Memory B cell (primary cell): ENCODE results near the gene NUMA1.

Experiments
- ATAC-seq: fragments of 150-1000 bp; cut with Tn5 transposase; 2 replicates; pipeline ENCODE4 v1.10.0; 2021; ENCODE audit warnings: low read depth, mild to moderate bottlenecking, moderate library complexity
- DNase-seq, 2 donors: peaks; one replicate each; pipeline ENCODE4 v3.0.0; 2022; ENCODE audit warnings: low spot score in 2 of 2
- H3K27ac Mint-ChIP-seq: one replicate; pipeline ENCODE4 v1.8.0; 2022; ENCODE audit warnings: mild to moderate bottlenecking, moderate library complexity, mixed read lengths
- H3K27me3 Mint-ChIP-seq: one replicate; pipeline ENCODE4 v1.8.0; 2022; ENCODE audit warnings: mixed read lengths
- H3K36me3 Mint-ChIP-seq: one replicate; pipeline ENCODE4 v1.8.0; 2022; ENCODE audit warnings: mild to moderate bottlenecking, mixed read lengths
- H3K4me1 Mint-ChIP-seq: one replicate; pipeline ENCODE4 v1.8.0; 2022; ENCODE audit warnings: mixed read lengths
- H3K4me3 Mint-ChIP-seq: one replicate; pipeline ENCODE4 v1.8.0; 2022; ENCODE audit warnings: mild to moderate bottlenecking, moderate library complexity, mixed read lengths
- H3K9me3 Mint-ChIP-seq: one replicate; pipeline ENCODE4 v1.8.0; 2022; ENCODE audit warnings: mixed read lengths

The NUMA1 gene

DNA sequence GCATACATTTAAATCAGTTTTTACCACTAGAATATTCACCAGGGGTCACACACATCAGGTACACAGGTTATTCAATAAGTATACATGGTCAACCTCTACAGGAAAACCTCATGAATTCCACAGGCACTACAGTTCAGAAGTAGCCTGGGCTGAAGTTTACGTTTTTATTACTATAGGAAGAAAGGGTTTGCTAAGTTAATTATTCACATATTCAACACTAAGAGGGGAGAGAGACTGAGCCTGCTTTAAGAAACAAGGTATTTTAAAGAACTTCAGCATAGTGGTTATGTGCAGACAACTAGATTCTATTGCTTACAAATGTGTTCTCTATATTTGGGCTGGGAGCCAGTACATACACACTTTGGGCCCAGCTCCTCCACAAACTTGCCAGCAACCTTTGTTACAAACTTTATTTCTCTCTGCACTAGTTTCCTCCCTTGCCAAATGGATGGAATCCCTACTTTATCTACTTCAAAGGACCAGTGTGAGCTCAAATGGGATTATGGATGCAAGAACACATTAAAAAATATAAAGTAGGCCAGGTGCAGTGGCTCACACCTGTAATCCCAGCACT is 49.8 kb downstream of the NUMA1 start:
- H3K4me3 Mint-ChIP-seq: no peak overlapping the region
- ATAC-seq: no peak
- no peaks in the 10 kb centered on the region for H3K9me3 Mint-ChIP-seq
- peak overlapping the region; percentile 21 for H3K27ac Mint-ChIP-seq
- H3K4me1 Mint-ChIP-seq: peaks cover 23% of the 10 kb centered on the region
- no peaks in the 10 kb centered on the region for H3K27me3 Mint-ChIP-seq
- DNase-seq: no peak
- peaks cover 23% of the 10 kb centered on the region for H3K36me3 Mint-ChIP-seq

DNA sequence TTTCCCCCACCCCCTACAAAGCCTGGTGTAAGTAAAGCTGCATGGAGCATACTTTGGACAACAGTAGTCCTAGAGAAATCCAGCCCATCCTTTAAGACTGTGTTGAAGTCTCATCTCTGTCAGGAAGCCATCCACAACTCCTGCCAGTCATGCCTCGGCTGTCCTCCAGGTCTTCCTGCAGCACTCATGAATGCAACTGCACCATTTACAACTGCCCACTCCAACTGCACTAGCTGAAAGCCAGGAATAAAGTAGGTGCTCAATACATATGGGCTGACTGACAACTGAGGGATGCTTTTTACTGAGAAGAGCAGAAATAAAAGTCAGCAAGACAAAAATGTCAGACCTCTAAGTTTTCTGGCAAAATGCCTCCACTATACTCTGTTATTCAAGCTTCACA is 54.3 kb downstream of the NUMA1 start:
- Mint-ChIP-seq H3K27ac (peak overlapping the region; percentile 65), H3K4me1 (peaks cover 24% of the 10 kb centered on the region), H3K27me3 (no peaks in the 10 kb centered on the region), H3K4me3 (no peak overlapping the region), H3K9me3 (no peaks in the 10 kb centered on the region), H3K36me3 (peaks cover 25% of the 10 kb centered on the region)
- DNase-seq: no peak
- no peak for ATAC-seq

- peaks cover 28% of the 10 kb centered on the region for H3K36me3 Mint-ChIP-seq
- peaks cover 21% of the 10 kb centered on the region for H3K4me1 Mint-ChIP-seq
- DNase-seq (no peak), ATAC-seq (no peak)
- no peaks in the 10 kb centered on the region for H3K27me3 Mint-ChIP-seq
- H3K9me3 Mint-ChIP-seq: no peaks in the 10 kb centered on the region
- no peak overlapping the region for H3K4me3 Mint-ChIP-seq
- H3K27ac Mint-ChIP-seq: no peak overlapping the region
Observed at GRCh38 chr11:72024069-72024754, 56.1 kb downstream of the NUMA1 start.

- Mint-ChIP-seq H3K36me3 (peaks cover 25% of the 10 kb centered on the region), H3K4me1 (peaks cover 17% of the 10 kb centered on the region), H3K9me3 (no peaks in the 10 kb centered on the region), H3K4me3 (no peak overlapping the region), H3K27ac (no peak overlapping the region), H3K27me3 (no peaks in the 10 kb centered on the region)
- no peak for ATAC-seq
- no peak for DNase-seq
Observed at GRCh38 chr11:72023335-72023734, 57.0 kb downstream of the NUMA1 start.

- Mint-ChIP-seq H3K4me1 (peaks cover 3% of the 10 kb centered on the region), H3K27ac (peak overlapping the region; percentile 21), H3K9me3 (no peaks in the 10 kb centered on the region), H3K36me3 (peaks cover 55% of the 10 kb centered on the region), H3K4me3 (no peak overlapping the region), H3K27me3 (no peaks in the 10 kb centered on the region)
- no peak for DNase-seq
- no peak for ATAC-seq
Observed at GRCh38 chr11:72018171-72018570, 62.2 kb downstream of the NUMA1 start.

GRCh38 chr11:72015511-72016061 is 64.8 kb downstream of the NUMA1 start:
- H3K36me3 Mint-ChIP-seq: peaks cover 59% of the 10 kb centered on the region
- peaks cover 3% of the 10 kb centered on the region for H3K4me1 Mint-ChIP-seq

GRCh38 chr11:72014761-72015320 is 65.5 kb downstream of the NUMA1 start:
- peaks cover 3% of the 10 kb centered on the region for H3K4me1 Mint-ChIP-seq
- peaks cover 53% of the 10 kb centered on the region for H3K36me3 Mint-ChIP-seq
- no peak overlapping the region for H3K4me3 Mint-ChIP-seq
- H3K27me3 Mint-ChIP-seq: no peaks in the 10 kb centered on the region
- H3K27ac Mint-ChIP-seq: no peak overlapping the region
- no peaks in the 10 kb centered on the region for H3K9me3 Mint-ChIP-seq
- DNase-seq: no peak
- no peak for ATAC-seq

More at GRCh38 chr11:72015511-72016061, 64.8 kb downstream of the NUMA1 start:
- Mint-ChIP-seq H3K27ac (peak overlapping the region; percentile 35), H3K4me3 (no peak overlapping the region), H3K9me3 (no peaks in the 10 kb centered on the region), H3K27me3 (no peaks in the 10 kb centered on the region)
- no peak for DNase-seq
- ATAC-seq: no peak

DNA sequence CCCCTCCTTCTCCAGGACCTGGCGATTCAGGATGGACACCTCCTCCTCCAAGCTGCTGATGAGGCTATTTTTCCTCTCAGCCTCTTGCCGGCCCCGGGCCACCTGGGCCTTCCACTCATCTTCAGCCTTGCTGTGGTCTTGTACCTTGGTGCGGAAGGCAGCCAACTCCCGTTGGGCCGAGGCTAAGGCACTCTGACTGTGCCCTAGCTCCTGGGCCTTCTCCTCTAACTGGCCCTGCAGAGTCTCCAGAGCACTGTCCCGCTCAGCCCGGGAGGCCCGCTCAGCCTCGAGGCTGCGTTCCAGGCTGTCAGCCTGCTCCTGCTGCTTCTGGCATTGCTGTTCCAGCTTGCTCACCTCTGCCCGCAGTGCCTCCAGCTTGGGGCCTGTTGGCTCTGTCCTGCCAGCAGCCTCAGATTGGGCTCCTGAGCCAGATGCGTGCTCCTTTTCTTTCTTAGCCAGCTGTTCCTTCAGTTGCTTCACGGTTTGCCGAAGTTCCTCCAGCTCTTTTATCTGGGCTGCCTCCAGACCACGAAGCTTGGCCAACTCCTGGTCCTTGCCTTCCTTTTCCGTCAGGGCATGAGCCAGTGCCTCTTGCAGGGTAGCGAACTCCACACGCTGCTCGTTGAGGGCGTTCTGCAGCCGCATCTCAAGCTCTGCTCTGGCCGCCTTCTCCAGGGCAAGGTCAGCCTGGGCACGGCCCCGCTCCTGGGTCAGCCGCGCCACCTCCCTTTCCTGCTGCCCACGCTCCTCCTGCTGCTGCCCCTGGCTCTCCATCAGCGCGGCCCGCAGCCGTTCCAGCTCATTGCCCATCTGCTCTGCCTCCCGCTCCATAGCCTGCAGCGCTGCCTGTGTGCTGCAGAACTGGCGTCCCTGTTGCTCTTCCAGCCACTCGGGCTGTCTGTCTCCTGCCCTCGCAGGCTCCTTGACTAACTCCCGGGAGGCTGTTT is 66.3 kb downstream of the NUMA1 start:
- Mint-ChIP-seq H3K4me3 (no peak overlapping the region), H3K27ac (no peak overlapping the region), H3K4me1 (peaks cover 3% of the 10 kb centered on the region), H3K9me3 (no peaks in the 10 kb centered on the region), H3K36me3 (peaks cover 55% of the 10 kb centered on the region), H3K27me3 (no peaks in the 10 kb centered on the region)
- ATAC-seq (no peak), DNase-seq (no peak)

DNA sequence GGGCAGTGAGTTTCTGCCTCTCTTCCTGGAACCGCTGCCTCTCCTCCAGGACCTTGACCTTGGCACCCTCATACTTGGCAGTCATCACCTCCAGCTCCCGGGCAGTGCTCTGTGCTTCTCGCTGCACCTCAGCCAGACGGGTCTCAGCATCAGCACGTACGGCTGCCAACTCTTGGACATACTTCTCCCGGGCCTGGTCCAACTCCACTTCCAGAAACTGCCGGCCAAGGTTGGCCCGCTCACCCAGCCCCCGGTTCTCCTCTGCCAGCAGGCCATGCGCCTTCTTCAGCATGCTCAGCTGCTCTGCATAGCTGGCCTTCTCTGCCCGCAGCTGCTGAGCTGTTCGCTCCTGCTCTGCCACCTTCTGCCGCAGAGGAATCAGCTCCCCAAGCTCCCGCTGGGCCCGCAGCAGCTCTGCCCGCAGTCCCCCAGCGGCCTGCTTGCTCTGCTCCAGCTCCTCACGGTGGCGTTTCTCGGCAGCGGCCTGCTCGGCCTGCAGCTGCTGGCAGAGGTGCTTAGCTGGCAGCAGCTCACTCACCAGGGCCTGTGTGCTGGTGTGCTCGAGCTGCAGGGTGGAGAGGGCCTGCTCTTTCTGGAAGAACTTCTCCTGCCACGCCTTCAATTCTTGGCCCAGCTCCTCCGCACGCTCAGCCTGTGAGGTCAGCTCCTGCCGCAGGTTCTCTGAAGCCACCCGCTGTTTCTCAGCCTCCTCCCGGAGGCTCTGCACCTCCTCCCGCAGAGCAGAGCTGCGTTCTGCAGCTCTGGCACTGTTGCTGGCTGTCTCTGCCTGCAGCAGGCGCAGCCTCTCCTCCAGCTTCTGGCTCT is 67.2 kb downstream of the NUMA1 start:
- DNase-seq (no peak), ATAC-seq (no peak)
- Mint-ChIP-seq H3K36me3 (peaks cover 56% of the 10 kb centered on the region), H3K27ac (no peak overlapping the region), H3K27me3 (no peaks in the 10 kb centered on the region), H3K4me3 (no peak overlapping the region), H3K4me1 (peaks cover 3% of the 10 kb centered on the region), H3K9me3 (no peaks in the 10 kb centered on the region)

DNA sequence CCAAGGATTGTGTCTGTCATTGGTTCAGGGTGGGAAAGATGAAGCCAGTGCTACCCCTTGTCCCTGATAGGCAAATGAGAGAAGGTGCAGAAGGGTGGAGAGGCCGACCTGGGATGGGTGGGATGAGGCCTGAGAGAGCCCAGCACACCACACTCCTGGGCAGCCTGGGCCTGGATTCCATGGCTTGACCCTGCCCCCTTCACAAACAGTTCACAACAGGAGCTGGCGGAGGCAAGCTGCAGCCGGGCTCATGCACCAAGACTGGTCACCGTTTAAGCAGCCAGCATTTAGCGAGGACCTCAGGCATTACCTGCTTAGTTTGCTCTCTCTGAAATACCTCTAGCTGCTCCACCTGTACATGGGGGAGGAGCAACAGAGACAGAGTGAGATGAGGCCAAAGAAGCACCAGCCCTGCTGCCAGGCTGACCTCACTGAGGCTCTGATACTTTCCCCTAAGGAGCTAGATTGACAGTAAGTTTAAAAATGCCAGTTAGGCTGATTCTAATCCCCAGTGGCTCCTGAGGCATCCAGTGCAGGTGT is 68.2 kb downstream of the NUMA1 start:
- DNase-seq (no peak), ATAC-seq (no peak)
- H3K9me3 Mint-ChIP-seq: no peaks in the 10 kb centered on the region
- H3K36me3 Mint-ChIP-seq: peaks cover 56% of the 10 kb centered on the region
- H3K27me3 Mint-ChIP-seq: no peaks in the 10 kb centered on the region
- peak overlapping the region; percentile 35 for H3K27ac Mint-ChIP-seq
- no peak overlapping the region for H3K4me3 Mint-ChIP-seq
- H3K4me1 Mint-ChIP-seq: peaks cover 3% of the 10 kb centered on the region

DNA sequence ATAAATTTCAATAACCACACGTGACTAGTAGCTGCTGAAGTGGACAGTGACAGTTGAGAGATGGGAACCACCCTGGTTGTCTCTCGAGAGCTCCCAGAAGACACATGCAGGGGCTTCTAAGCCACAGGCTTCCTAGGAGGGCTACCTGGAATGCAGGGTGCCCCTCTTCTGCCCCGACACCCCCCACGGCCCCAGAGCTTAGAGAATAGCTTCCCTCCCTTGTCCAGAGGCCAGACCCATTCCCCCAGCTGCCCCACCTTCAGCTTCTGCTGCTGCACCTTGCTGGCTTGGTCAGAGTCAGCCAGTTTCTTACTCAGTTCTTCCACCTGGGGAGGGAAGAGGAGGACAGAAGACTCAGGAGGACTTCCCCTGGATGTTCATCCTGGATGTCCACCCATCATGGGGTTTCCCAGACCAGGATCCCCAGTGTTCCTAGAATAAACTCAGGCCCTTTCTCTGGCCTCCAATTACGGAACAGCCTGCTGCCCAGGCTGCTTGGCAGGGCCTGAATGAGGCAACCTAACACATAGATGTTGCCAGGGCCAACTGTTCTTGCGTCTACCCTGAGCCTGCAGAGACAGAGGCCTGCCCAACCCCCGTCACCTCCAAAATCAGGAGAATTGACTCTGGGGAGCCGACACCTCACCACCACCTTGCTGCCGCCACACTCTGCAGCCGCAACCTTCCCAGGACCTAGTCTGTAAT is 69.7 kb downstream of the NUMA1 start:
- H3K9me3 Mint-ChIP-seq: no peaks in the 10 kb centered on the region
- no peak overlapping the region for H3K4me3 Mint-ChIP-seq
- H3K4me1 Mint-ChIP-seq: peaks cover 2% of the 10 kb centered on the region
- DNase-seq (no peak), ATAC-seq (no peak)
- H3K36me3 Mint-ChIP-seq: peaks cover 55% of the 10 kb centered on the region
- no peaks in the 10 kb centered on the region for H3K27me3 Mint-ChIP-seq
- H3K27ac Mint-ChIP-seq: peak overlapping the region; percentile 45

DNA sequence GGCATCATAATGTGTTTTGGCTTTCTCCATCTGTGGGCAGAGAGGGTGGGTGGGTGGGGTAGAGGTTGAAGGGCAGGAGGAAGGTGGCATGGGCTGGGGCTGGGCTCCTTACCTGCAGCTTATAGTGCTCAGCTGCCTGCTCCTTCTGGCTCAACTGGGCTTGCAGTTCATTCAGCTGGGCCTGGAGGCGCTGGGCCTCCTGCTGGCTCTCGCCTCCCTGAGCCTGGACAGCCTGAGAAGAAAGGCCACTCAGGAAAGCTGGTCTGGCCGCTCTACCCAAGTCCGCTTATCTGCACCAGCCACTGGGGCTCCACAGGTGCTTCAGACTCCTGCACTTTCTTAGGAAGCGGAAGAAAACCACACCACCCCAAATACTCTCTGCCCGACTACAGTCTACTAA is 71.2 kb downstream of the NUMA1 start:
- DNase-seq (no peak), ATAC-seq (no peak)
- no peaks in the 10 kb centered on the region for H3K27me3 Mint-ChIP-seq
- H3K9me3 Mint-ChIP-seq: no peaks in the 10 kb centered on the region
- H3K4me1 Mint-ChIP-seq: no peaks in the 10 kb centered on the region
- H3K27ac Mint-ChIP-seq: no peak overlapping the region
- H3K36me3 Mint-ChIP-seq: peaks cover 42% of the 10 kb centered on the region
- no peak overlapping the region for H3K4me3 Mint-ChIP-seq
